Stimulated activated CD4-positive, alpha-beta T cell treated with anti-CD3 and anti-CD28 coated beads, Interleukin-2, amount 100 ng/mL, for 48 hours (primary cell): ENCODE data around the gene ATP6V1G3.
"Not testable (repeated sequence)": the region's sequence is repeated elsewhere in the genome, so short reads cannot be mapped to it uniquely, and the experiment has no call there.

Experiments used
- DNase-seq, 2 donors: peaks; one replicate each; pipeline ENCODE4 v3.0.0-alpha.2; 2020

The ATP6V1G3 gene

DNA sequence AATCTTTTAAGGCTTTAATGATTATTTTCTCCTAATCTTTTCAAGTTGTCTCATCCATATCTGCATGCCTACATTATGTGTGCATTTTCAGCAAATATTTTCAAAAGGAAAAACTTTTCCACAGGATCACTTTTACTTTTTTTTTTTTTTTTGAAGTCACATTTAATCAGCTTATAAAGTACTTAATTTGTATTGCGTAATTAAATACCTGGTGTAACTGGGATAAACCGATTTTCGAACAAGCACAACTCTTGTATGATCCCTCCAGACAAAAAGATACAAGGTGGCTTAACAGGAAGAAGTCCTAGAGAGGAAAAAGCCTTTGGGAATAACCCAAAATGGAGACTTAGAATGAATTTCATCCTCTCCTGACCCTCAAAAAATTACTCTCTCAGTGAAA lies 1.3 kb upstream of the ATP6V1G3 start:
- no peak for DNase-seq

DNA sequence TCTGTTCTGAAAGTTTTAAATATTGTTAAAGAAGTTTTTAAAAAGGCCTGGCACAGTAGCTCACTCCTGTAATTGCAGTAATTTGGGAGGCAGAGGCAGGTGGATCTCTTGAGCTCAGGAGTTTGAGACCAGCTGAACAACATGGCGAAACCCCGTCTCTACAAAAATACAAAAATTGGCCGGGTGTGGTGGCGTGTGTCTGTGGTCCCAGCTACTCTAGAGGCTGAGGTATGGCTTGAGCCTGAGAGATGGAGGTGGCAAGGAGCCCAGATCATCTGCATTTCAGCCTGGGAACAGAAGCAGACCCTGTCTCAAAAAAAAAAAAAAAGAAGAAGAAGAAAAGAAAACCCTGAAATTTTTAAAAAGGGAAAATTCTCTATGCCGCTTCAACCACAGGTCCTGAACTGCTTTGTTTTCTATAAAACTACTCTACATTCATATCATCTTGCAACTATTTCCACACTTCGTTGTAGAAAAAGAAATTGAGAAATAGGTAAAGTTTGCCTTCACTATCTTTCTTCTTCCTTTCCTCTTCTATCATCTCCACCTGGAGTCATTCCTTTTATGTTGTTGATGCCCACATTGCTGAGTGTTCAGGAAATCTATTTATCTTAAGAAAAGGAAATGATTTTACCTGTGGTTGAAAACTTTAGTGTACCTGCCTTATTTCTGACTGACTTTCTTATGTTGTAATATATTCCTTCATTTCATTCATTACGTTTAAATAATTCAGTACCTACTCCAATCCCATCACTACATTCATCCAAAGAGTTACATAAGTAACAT lies 1.7 kb downstream of the ATP6V1G3 start:
- DNase-seq = no peak

DNA sequence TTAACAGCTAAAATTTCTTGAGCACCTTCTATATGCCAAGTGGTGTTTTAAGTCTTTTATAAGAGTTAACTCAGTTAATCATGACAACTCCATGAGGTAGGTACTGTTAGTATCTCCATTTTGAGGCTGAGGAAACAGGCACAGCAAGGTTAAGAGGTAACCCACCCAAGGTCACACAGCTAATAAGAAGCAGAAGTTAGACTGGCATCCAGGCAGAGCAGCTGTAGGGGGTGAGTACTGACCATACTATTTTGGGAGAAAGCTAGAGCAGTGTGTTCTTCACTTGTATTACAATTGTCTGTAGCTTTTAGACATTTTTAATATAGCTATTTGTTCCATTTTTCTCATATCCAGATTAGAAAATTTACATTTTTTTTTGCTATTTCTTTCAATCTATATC lies 4.8 kb downstream of the ATP6V1G3 start:
- no peak for DNase-seq

DNA sequence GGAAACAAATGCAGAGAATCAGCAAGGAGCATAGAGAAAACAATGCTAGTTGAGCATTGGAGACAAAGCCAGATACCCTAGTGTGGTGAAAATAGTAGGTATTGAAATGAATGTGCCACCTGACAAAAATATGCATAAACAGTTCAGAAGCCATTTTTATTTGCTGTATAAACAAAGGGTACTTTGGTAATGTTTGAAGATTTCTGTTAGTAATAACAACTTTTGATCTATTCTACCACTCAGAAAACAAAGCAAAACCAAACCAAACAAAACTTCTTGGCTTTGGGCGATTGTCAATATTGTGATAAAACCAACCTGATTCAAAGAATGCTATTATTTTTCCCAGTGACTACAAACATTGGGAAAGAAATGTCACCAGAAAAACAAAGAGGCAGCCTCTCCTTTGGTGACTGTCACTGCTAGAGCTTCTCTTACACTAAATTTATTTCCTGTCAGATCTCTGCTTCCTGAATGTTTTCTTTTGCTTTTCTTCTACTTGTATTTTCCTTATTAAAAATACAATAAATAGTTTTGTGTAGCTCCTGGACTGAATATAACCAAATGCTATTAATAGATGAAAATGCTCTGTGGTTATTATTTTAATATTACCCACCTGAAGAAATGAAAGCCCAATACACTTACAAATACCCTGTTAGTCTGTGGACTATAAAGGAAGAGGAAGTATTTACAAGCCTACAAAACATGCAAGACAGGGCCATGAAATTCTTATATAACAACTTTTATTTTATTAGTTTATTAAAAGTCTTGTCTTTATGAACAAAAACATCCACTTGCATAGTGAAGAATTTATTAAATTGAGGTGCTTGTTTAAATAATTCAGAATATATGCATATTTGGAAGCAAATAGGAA lies 5.7 kb downstream of the ATP6V1G3 start:
- no peak for DNase-seq

DNA sequence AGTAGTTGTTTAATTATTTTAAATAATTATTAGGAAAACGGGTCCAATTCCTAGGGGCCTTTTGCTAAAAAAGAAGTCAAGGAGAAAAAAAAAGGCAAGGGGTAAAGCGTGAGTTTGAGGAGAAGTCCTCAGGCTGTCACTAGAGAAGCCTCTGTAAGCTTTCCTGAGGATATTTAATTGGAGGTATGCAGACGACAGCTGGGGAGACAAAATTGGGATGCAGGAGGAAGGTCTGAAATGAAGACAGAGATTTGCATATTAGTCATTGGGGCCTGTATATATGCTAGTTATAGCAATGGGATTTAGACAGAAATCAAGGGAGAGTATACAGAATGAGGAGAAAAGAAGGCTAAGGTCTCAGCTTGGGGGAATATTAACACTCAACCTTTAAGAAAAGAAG lies 8.6 kb downstream of the ATP6V1G3 start:
- DNase-seq = no peak

DNA sequence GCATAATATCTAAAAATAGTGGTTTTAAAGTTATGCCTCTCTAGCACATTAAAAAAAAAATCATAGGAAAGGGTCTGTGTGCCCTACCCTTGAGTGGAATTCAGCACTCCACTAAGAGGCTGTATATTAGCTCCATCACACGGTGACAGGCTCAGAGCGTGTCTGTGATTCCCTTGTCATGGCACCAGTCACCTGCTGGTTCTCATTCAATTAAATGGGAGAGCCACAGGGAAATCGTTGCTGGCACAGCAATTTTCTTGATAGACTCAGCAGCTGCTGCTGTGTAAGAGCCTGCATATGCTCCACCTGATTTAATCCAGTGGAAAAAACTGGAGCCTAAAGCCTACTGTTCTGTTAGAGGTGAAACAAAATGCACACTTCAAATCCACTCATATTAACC lies 9.5 kb downstream of the ATP6V1G3 start:
- no peak for DNase-seq

DNA sequence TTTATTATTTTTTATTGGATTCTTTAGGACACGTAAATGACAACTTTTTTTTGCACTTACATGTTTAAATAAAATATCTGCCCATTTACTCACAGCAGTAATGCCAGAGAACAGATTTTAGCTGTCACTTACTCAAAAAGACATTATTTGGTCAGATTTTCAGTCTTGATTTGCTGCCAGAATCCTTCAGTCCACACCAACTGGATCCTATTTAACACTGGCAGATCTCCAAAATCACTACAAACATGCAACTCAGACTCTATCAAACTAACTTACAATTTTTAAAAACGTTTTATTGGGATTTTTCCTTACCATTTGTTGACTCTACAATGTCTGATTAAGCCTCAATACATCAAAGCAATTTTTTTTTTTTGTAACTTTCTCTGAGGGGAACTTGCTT lies 11.1 kb downstream of the ATP6V1G3 start:
- no peak for DNase-seq

DNA sequence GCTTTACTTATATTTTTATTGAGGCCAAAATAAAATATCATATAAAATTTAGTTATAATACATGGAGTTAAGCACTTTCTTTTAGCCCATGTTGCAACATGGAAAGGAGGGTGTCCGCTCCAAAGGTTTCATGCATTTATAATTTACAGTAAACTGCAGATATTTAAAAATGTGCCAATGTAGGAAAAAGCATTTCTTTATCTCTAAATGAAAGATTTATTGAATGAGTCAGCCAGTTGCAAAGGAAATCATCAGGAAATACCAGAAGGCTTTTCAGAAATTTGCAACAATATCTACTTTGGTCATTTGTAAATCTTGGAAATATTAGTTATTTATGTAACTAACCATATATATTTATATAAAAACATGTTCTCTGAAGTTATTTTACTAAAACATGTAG lies 12.1 kb downstream of the ATP6V1G3 start:
- no peak for DNase-seq

DNA sequence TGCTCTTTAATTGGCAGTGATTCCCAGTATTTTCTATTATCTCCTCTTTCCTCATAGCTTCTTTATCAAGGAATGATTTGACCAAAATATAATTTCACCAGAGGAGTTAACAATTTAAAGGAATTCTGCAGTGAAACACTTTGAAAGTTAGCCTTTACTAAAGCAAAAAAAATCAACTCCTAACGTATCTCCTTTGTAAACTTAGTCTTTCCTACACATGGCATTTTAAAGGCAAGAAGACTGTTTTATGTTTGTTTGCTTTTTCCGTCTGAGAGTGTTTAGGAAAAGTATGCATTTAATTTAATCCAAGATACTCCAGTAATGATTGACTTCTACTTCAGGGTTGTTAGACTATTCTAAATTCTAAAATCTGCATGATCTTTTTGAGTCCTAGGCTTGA lies 15.9 kb downstream of the ATP6V1G3 start:
- DNase-seq = no peak

DNA sequence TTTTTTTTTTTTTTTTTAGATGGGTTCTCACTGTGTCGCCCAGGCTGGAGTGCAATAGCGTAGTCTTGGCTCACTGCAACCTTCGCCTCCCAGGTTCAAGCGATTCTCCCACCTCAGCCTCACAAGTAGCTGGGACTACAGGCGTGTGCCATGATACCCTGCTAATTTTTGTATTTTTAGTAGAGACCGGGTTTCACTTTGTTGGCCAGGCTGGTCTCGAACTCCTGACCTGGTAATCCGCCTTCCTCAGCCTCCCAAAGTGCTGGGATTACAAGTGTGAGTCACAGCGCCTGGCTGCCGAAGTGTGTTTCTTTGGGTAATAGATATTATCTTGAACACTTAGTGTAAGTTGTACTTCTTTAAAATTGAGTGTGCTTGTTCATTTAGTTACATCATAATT lies 16.4 kb downstream of the ATP6V1G3 start:
- not testable (repeated sequence) for DNase-seq

DNA sequence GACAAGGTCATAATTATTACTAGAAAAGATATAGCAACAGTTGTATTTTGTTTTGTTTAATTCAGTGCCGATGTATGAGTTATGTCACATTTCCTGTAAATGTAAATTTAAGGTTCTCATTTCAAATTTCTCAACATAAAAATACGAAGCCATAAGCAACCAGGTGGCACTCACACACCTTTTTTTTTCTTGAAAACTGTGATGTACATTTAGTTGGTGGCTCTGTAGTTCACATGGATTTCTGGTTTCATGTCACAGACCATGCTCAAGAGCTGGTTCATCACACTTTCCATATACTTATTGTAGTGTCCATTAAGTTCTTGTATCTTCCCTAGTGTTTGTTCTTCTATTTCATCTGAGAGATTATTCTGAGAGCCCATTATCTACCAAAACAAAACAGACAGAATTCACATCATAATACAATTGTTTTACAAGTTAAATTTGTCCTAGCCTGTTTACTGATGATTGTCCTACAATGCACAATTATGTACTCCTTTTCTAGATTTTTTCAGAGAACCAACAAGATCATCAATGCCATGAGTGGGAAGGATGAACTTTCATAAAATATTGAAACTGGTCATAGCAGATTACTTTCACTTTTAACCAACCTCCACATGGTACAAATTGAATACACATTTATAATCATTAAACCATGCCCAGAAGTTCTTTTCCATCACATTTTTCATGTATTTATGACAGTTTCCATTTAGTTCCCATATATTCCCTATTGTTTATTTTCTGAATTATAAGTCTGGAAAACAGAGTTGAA lies 17.1 kb downstream of the ATP6V1G3 start:
- no peak for DNase-seq

DNA sequence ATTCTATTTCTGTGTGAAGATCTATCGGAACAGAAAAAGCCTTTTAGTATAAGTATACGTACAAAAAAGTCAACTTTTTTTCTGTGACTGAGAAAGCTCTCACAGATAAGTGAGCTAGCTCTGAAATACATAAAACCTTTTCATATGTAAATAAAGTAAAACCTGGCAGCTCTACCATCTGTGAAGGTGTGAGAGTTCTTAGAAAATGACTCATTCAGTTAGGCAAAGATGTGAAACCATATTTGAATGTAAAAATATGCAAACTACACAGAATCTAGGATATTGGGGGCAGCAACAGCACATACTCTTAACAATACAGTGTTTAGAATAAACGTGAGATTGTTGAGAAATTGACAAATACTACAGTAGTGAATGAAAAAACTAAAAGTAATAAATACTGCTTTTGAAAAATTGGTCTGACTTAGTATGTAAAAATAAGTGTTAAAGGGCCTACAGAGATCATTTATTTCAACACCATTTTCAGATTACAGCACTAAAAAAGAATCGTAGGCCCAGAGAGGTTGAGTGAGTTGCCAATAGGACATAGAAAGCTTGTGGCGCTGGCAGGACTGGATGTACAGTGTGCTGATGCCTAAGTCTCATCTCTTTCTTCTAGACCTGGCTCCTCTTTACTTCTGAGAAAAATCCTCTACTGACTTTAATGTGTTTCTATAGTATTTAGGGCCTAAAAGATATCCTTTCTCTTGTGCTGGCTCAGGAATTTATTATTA lies 19.8 kb downstream of the ATP6V1G3 start:
- DNase-seq = no peak

DNA sequence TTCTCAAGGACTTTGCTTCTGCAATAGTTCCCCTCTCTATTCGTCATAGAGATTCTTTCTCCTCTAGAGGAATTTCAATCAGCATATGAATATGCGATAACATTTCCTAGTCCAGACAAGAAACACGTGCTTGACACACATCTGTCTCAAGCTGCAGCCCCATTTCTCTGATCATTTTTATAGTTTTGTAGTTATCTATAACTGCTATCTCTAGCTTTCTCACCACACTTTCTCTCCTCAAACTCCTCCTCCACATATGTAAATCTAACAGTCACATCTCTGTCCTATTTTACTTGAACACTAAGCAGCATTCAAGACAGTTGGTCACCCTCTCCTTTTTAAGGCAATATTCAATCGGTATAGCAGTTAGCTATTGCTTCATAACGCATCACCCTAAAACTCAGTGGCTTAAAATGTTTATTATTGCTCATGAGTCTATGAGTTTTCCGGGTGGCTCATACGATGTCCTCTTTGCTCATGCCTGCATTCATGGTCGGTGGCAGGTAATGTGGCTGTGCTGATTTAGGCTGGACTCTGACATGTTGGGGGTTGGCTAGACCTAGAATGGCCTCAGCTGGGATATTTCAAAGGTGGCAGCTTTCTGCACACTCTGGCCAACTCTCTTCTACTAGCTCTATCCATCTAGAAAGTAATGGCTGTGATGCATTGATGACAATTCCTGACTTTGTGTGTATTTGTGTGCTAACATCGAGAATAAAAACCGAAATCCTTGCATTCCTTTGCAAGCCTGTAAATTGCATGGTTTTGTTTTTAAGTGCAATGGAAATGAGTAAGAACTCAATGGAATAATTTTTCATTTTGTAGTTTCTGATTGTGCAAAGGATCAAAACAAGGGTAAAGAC lies 20.6 kb downstream of the ATP6V1G3 start:
- DNase-seq = no peak

DNA sequence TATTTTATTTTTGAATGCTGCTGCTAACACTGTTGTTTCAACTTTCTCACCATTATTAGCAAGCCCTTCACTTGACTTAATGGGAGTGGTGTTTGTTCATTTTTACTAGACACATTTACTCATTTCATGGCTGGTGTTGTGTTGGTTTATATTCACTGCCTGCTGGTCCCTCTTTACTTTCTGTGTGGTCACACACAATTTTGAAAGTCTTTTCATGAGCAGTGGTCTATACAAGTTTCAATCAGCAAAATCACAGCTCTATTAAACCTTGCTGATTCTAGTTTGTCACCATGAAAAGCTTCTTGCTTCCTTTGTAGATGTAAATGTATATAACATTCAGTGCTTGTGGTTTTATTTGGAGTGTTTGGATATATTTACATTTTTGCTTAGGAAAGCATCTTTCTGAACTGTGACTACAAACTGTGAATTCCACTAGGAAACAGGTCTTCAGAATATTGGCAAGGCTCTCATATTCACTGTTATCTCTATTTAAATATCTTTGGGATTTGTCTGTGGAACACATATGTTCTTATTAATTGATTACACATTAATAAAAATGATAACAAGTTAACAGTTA lies 22.8 kb downstream of the ATP6V1G3 start:
- DNase-seq = no peak

DNA sequence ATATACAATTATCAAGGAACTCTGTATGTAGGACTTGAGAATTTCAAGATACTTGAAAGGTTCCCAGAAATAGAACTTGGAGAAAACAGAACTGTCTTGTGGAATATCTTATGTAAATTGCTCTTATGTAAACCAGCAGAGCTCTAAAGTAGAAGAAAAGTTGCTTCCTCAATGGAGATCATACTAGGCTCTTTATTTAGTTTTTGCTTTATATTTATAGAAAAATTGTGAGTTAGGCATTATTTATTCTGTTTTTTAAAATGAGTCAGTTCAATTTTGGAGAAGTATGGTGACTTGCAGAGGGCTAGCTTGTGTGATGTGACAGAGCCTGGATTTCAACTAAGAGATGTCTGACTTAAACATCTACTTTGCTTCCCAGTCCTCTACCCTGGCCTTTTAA lies 40.4 kb downstream of the ATP6V1G3 start:
- DNase-seq = no peak

DNA sequence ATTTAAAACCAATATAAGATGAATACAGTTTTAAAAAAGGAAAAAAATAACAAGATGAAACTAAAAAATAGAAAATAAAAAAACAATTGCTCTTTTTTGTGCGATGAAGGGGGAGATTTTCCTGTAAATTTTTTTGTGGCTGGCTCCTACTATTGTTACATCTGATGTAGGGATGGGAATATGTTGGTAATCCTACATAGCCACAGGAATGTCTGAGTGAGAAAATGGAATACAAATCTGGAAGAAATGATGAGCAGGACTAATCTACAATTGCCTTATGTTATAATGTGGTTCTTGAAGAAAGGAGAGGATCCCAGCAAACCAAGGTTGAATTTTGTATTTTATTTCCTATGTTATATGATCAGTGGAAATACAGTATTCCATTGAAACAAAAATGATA lies 40.9 kb downstream of the ATP6V1G3 start:
- no peak for DNase-seq

DNA sequence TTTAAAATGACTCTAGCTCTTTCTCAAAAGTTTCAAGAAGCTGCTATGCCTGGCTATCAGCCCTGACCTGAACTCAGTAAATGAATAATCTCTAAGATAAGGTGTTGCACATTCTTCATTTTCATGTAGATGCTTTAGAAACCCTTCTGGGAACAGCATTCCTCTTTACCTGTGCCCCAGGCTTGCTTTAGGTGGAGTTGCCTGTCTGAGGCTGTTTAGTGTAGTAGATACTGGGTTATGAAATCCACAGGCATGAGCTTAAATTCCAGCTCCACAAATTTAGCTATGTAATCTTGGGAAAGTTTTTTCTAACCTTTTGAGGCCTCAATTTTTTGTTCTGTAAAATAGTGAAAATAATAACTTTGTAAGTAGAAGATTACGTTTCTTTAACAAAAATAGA lies 41.6 kb downstream of the ATP6V1G3 start:
- no peak for DNase-seq

DNA sequence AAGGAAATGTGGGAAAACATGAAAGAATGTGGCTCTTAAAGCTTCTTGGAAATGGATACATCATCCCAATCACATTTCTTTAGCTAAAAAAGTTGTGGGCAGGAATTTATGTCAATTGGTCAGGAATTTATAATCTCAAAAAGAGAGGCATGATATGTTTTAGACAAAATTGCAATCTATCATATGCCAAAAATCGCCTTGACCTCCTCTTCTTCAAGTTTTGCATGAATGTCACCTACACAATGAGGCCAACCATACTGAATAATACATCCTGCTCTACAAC lies 42.4 kb downstream of the ATP6V1G3 start:
- no peak for DNase-seq

DNA sequence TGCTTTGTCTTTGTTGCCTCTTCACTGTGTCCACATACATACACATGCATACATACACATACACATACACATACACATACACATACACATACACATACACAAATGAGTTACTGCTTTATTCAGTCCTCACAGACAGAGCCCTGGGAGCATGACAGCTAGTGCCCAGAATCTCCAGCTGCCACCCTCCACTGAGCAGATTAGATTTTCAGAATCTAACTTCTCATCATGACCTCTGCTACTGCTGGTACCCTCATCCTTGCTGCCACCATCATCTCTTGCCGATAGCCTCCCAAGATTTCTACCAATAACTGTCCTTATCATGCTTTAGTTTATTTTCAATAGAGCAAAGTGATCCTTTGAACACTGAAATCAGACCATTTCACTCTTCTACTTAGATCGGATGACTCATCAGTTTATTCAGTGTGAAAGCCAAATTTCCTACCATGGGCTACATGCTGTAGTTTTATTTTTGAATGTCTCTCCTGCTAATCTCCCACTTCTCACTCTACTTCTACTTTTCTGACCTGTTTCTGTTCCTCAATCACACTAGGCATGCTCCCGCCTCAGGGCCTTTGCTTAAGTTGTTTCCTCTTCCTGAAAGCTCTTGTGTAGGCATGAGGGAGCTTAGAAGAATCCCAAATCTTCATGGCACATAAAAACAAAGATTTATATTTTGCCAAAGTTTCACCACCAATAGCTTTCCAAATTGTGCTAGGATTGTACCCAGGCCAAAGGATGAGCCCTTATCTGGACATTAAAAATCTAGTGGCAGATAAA lies 43.0 kb downstream of the ATP6V1G3 start:
- no peak for DNase-seq

DNA sequence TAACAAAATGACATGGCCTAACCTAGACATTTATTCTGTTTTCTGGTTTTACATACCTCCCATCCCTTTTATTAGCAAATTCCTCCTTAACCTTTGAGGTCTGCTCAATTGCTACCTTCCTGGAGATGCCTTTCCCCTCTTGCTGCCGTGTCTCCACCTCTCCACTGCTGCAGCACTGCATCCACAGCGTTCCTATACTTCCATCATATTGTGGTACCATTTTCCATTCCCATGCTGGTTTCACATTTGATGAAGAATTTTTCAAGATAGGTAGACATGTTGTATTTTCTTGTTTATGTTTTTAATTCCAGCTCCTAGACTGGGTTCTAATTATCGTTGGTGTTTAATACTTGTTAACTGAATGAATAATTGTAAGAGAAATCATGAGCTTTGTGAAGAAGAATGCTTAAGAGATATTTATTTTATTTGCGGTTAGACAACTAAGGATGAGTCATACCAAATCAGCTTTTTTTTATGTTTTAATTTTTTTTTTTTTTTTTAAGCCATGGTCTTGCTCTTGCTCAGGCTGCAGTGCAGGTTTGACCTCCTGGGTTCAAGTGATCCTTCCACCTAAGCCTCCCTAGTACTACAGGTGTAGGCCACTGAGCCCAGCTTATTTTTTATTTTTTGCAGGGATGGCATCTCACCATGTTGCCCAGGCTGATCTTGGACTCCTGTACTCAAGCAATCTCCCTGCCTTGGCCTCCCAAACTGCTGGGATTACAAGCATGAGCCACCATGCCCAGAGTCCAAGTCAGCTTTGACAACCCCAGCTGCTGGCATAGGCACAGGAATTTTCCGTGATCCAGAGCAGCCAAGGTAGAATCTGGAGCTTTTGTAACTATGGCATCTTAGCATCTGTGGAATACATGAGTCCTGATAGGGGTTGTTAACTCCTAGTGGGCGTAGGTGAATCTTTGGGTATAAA lies 44.0 kb downstream of the ATP6V1G3 start:
- no peak for DNase-seq
